NOMO-1 treated with DMSO at 0.1 percent for 48 hours (cell line): Measurements from ENCODE around the gene CIP2A.

Source experiments
- DNase-seq: peaks from one replicate; lab custom pipeline; 2025; ENCODE audit not compliant: unreplicated experiment; lab: John Stamatoyannopoulos, UW

The CIP2A gene

DNA sequence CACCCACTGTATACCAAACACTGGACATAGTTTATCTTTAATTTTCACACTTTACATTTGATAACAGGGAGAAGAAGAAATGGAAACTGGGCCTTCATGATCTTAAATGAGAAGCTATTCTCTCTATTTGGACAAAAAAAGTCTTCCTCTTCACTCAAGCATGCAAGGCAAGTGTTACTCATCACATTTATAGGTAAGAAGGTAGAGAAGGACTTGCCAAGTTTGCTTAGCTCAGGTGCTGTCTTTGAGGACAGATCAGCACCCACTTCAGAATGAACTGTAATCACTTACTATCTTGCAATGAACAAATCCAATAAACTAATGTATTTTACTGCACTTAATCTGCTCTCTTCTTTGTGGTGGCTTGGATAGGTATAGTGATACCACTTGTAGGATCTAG lies 77.7 kb downstream of the CIP2A start:
- no peak for DNase-seq

DNA sequence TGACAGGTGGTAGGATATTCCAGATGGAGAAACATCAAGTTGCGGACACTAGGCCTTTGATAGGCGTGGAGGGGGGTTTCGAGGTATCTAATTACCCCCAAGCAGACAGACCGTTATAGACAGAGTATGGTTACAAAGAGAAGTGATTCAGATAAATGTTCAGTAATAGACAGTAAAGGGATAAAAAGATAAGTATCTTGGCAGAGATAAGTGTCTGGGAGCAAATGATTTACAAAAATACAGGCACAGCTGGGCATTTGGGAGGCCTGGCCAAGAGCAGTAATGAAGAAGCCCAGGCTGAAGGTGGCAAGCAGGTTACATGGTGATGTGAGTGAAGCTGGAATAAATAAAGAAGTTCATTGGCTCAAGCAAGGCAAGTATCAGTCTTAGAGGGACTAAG lies 78.2 kb downstream of the CIP2A start:
- no peak for DNase-seq

DNA sequence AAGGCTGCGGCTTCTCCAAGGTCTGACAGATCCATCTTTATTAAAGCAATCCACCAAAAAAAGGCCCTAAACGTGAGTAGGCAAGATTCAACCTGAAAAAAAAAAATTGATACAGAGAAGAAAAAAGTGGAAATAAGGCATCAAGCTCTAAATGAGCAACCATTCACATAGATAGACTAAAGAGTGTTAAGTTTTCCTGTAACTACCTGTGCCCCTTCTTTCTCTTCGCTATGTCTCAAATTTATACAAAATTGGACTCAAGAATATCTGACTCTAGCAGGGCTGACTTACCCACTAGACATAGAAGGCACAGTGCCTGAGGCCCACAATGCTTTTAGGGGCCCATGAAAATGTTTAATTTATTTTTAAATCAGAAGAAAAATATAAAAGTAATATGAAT lies 78.7 kb downstream of the CIP2A start, which contains the start of gene MYH15:
TSS of gene MYH15 (minus strand) at position 101 of the 400 bp plus-strand sequence. CDS start at position 35, 66 bp downstream.
- DNase-seq = no peak

DNA sequence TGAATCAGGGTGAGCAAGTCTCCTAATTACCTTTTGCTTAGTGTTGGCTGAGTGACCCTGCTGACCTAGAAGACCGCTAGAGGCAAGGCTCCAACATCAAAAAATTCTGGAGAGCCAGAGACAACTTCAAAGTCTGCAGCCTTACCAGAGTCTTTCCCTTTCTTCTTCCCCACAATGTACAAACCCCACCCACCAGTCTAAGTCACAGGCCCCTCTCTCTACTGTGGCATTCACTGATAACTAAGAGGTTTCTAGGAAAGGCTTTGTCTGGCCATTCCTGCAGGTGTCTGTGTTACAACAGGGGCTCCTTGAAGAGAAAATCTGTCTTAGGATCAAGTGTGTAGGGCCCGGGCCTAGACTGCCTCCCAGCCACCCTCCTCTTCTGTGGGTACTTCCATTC lies 79.4 kb downstream of the CIP2A start:
- DNase-seq = no peak

DNA sequence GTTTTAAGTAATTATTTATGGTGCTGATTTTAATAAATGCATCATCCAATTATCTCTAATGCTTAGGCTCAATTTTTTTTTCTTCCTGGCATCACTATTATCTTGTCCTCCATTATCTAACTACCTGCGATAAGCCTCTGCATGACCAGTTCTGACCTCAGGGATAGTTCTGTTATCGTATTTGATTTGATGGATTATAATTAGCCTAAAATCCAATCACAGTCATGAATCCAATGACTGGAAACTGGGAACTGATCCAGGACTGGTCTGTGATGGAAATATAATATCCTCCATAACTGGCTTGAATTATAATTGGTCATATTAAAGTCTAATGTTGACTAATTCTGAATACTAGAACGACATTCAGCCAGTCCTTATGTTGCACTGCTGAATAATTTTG lies 80.0 kb downstream of the CIP2A start:
- no peak for DNase-seq

DNA sequence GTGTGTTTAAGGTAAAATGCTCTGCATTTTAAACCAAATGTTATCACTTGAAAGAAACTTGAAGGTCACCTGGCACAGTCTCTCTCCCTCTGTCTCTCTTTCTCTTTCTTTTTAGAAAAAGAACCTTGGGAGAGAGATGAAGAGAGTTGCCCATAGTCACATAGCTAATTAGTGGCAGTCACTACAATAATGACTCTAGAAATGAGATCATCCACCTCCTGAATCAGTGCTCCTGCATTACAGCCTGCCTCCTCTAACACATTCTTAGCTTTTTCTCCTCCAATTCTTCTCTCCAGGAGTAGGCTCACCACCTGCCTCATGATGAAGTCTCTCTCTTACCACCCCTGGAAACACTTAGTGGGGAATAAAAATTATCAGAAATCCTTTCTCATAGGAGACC lies 81.3 kb downstream of the CIP2A start:
- DNase-seq = no peak

DNA sequence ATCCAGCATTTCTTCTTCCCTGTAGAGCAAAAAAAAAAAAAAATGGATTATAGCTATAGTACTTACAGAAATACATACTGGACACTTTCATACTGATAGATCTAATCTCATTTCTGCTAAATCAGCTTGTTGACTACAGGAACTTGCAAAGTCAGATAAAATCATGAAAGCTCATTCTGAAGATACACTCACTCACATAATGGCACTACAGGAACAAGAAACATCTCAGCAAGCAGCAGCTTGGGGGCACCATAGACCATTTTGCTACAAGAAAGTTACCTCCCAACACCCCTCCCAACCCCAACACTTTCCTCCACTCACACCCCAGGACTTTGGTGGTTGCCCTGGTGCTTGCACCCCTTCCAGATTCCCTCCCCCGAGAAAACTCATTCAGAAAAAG lies 83.4 kb downstream of the CIP2A start:
- no peak for DNase-seq

DNA sequence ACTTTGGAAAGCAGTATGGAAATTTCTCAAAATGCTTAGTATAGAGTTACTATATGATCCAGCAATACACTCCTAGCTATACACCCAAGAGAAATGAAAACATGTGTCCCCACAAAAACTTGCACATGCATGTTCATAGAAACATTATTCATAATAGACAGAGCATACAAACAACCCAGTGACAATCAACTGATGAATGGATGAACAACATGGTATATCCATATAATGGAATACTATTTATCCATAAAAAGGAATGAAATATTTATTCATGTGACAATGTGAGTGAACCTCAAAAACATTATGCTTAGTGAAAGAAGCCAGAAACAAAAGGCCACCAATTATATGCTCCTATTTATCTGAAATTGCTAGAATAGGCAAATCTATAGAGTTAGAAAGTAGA lies 85.5 kb downstream of the CIP2A start:
- no peak for DNase-seq

DNA sequence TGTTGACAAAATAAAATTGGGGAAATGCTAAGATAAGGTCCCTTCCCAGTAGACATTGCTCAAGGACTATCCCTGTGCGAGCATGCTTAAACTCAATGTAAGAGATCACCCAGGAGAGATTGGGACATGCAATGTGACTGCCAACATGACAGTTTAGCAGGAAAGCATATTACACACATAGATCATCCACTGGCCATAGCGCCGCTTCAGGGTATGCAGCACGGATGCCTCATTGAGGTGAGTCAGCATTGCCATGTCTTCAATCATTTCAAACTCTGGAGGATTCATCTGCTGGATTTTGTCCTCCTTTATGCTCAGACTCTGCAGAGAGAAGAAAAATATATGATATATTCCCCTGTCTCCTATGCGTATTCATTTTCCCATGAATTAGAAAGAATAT lies 87.7 kb downstream of the CIP2A start:
- no peak for DNase-seq

DNA sequence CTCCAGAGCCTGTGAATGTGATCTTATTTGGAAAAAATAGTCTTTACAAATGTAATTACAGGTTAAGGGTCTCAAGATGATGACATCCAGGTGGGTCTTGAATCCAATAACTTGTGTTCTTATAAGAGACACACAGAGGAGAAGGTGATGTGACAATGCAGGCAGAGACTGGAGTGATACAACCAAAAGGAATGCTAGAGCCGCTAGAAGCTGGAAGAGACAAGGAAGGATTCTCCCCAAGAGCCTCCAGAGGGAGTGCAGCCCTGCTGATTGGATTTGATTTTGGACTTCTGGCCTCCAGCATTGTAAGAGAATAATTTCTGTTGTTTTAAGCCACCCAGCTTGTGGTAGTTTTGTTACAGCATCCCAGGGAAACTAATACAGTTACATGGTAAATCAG lies 88.5 kb downstream of the CIP2A start:
- DNase-seq = no peak
